ENCODE data around the gene TMPO. TPM values are rescaled to one million over a fixed set of nuclear protein-coding genes. Genes with fewer than 3 reads are reported as not detected.

Gene TMPO
- total and polyA plus RNA-seq, 2 of the 4 experiments (the other 2 are of a cell fraction) = 30.0 to 62.0 TPM

DNA sequence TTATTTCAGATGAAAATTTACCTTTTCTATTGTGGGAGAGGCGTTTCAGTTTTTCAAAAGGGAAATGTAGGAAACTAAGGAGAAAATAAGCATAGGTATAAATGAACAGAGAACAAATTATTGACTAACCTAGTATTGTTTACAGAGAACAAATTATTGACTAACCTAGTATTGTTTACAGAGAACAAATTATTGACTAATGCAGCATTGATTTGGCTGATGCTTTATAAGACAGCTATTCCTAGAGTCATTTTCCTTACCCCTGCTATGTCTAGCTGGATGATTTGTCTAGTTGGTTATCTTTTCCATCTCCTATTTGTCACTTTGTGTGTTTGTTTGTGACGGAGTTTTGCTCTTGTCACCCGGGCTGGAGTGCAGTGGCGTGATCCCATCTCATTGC lies 22.6 kb downstream of the TMPO start:
- CTCF ChIA-PET = no interaction called here
- no CpG with 5 or more reads among the region's 4 CpGs for WGBS, 2 experiments (ENCODE audit: extremely low coverage in 2 of 2, insufficient read length in 1 of 2)

More for the DNA sequence above, 22.6 kb downstream of the TMPO start:
- Histone ChIP-seq H2AK5ac (ENCODE audit: low read depth, low read length) (no peak overlapping the region), H2BK5ac (ENCODE audit: low read depth, low read length, poor library complexity, severe bottlenecking) (no peak overlapping the region), H2AFZ (replicated peaks; ENCODE audit: low read length, poor library complexity) (no peak overlapping the region), H3K4ac (ENCODE audit: low read depth, low read length) (no peak overlapping the region), H2AK9ac (replicated peaks; ENCODE audit: low read depth, low read length, poor library complexity) (no peak overlapping the region), H4K5ac (ENCODE audit: low read depth, low read length) (no peak overlapping the region), H2BK20ac (ENCODE audit: low read depth, low read length) (no peak overlapping the region), H3K4me1 (ENCODE audit: control insufficient read depth, insufficient read depth, low read length) (no peaks in the 10 kb centered on the region; the same call in 1 of the 2 replicates), H3K27me3 (ENCODE audit: control insufficient read depth, insufficient read depth, low read length) (no peaks in the 10 kb centered on the region), H3K9me1 (ENCODE audit: insufficient read depth, low read length) (peaks cover 3% of the 10 kb centered on the region; the same call in 1 of the 2 replicates), H3K56ac (ENCODE audit: extremely low read depth, insufficient read depth, low read length) (no peak overlapping the region), H3K79me1 (ENCODE audit: low read depth in 1 of 2, low read length in 2 of 2) (peaks cover 9 to 24% of the 10 kb centered on the region in 2 experiments), H3K14ac (replicated peaks; ENCODE audit: low read depth, low read length) (no peak overlapping the region), H3K9me3 (ENCODE audit: control insufficient read depth, insufficient read depth, low read length) (no peaks in the 10 kb centered on the region), H4K8ac (ENCODE audit: low read depth in 2 of 2, low read length in 2 of 2) (no peak overlapping the region), H4K20me1 (ENCODE audit: insufficient read depth, low read length) (0 out of 2 replicates have a peak, but pooled peaks cover 3% of the 10 kb centered on the region), H3K18ac (ENCODE audit: low read depth, low read length) (no peak overlapping the region), H2BK120ac (ENCODE audit: low read depth, low read length) (no peak overlapping the region), H4K91ac (ENCODE audit: insufficient read depth, low read depth, low read length) (no peak overlapping the region), H3K4me2 (ENCODE audit: low read depth, low read length) (no peak overlapping the region), H3K23ac (ENCODE audit: low read depth, low read length) (no peak overlapping the region), H3K36me3 (ENCODE audit: control insufficient read depth, insufficient read depth, low read length) (peaks cover 1% of the 10 kb centered on the region; the same call in 1 of the 2 replicates), H3K9ac (ENCODE audit: low read depth, low read length) (no peak overlapping the region), H3K4me3 (ENCODE audit: insufficient read depth, low read depth, low read length) (no peak overlapping the region), H2BK15ac (ENCODE audit: low read depth, low read length) (no peak overlapping the region), H3K27ac (ENCODE audit: insufficient read depth, low read length) (no peak overlapping the region)
- no peak for ATAC-seq (ENCODE audit: low read depth)
- POLR2A ChIA-PET (ENCODE audit: unreplicated experiment) = no interaction called here
- dilution Hi-C loops (cut with HindIII; ENCODE audit: low sequenced_read_pairs, unreplicated experiment) = no loop called here
- BruUV-seq (replicated peaks) = no TSS peak
- in situ Hi-C loops (cut with MboI; ENCODE audit: low sequenced_read_pairs) = no loop called here
- DNase-seq = no peak
- intact Hi-C loops (cut with micrococcal nuclease) = no loop called here
- TF ChIP-seq CHD1 (IDR thresholded peaks at IDR 0.05; ENCODE audit: low read depth, low read length) (no peak), MXI1 (IDR thresholded peaks at IDR 0.05; ENCODE audit: borderline replicate concordance, low read depth, low read length) (no peak), BHLHE40 (IDR thresholded peaks at IDR 0.05; ENCODE audit: low read depth, low read length) (no peak), FOS (IDR thresholded peaks at IDR 0.05; ENCODE audit: low read depth, low read length) (no peak), RAD21 (IDR thresholded peaks at IDR 0.05; ENCODE audit: low read length) (no peak), MAFK (IDR thresholded peaks at IDR 0.05; ENCODE audit: low read depth, low read length) (no peak), CEBPB (IDR thresholded peaks at IDR 0.05; ENCODE audit: low read depth, low read length) (no peak), MAZ (IDR thresholded peaks at IDR 0.05; ENCODE audit: borderline replicate concordance, low read depth, low read length) (no peak), NFE2L2 (IDR thresholded peaks at IDR 0.05; ENCODE audit: low read depth, low read length) (no peak), RFX5 (IDR thresholded peaks at IDR 0.05; ENCODE audit: low read depth, low read length) (no peak)
